Endometrial microvascular endothelial cells (primary cell): ENCODE measurements around the gene GSG1L. TPM values are rescaled to one million over a fixed set of nuclear protein-coding genes. Genes with fewer than 3 reads are reported as not detected.
"Not testable (repeated sequence)": the region's sequence is repeated elsewhere in the genome, so short reads cannot be mapped to it uniquely, and the experiment has no call there.

Experiments
- in situ Hi-C: cut with HindIII; loops from 2 replicates; pipeline ENCODE4 v1.10.0; 2017; ENCODE audit warnings: low sequenced_read_pairs, low pct_unique_long_range_greater_than_20kb; ENCODE audit errors: inconsistent ontology term
- total RNA-seq: library from RNA; depleted of rRNA; stranded (reverse); fragments of >200 nt; gene quantifications from one replicate; pipeline ENCODE4 v1.2.3, GENCODE V29; 2015; ENCODE audit errors: inconsistent ontology term

Gene GSG1L
- total RNA-seq, 1 donor from 2014 or later = not detected

- in situ Hi-C loops = no loop called here
These were observed 172.6 kb downstream of the GSG1L start for GRCh38 chr16:27890866-27891265.

- in situ Hi-C loops = no loop called here
These were observed 173.5 kb downstream of the GSG1L start for GRCh38 chr16:27890006-27890405.

- in situ Hi-C loops = no loop called here
These were observed 179.9 kb downstream of the GSG1L start for GRCh38 chr16:27883576-27883975.

- in situ Hi-C loops = no loop called here
These were observed 183.2 kb downstream of the GSG1L start for GRCh38 chr16:27880287-27880686.

GRCh38 chr16:27879601-27880247 lies 183.8 kb downstream of the GSG1L start:
- in situ Hi-C loops = no loop called here

- in situ Hi-C loops = not testable (repeated sequence)
These were observed 190.9 kb downstream of the GSG1L start for GRCh38 chr16:27872627-27873026.

- in situ Hi-C loops = no loop called here
These were observed 193.3 kb downstream of the GSG1L start for GRCh38 chr16:27870116-27870798.

GRCh38 chr16:27869411-27869810 lies 194.1 kb downstream of the GSG1L start:
- in situ Hi-C loops = no loop called here

- in situ Hi-C loops = no loop called here
These were observed 195.3 kb downstream of the GSG1L start for GRCh38 chr16:27868180-27868579.

- in situ Hi-C loops = no loop called here
These were observed 196.1 kb downstream of the GSG1L start for GRCh38 chr16:27867122-27868110.

- in situ Hi-C loops = no loop called here
These were observed 200.1 kb downstream of the GSG1L start for GRCh38 chr16:27863377-27863776.

GRCh38 chr16:27862953-27863352 lies 200.6 kb downstream of the GSG1L start:
- in situ Hi-C loops = no loop called here

- in situ Hi-C loops = no loop called here
These were observed 203.4 kb downstream of the GSG1L start for GRCh38 chr16:27860091-27860490.

GRCh38 chr16:27859020-27859419 lies 204.5 kb downstream of the GSG1L start:
- in situ Hi-C loops = no loop called here

GRCh38 chr16:27853651-27854050 lies 209.9 kb downstream of the GSG1L start:
- in situ Hi-C loops = no loop called here

GRCh38 chr16:27853101-27853500 lies 210.4 kb downstream of the GSG1L start:
- in situ Hi-C loops = no loop called here

GRCh38 chr16:27852681-27853080 lies 210.8 kb downstream of the GSG1L start:
- in situ Hi-C loops = no loop called here

GRCh38 chr16:27852116-27852515 lies 211.4 kb downstream of the GSG1L start:
- in situ Hi-C loops = no loop called here

- in situ Hi-C loops = no loop called here
These were observed 211.9 kb downstream of the GSG1L start for GRCh38 chr16:27851586-27851985.
